Islet precursor cell (in vitro differentiated cells): ENCODE results near the gene CHAF1B.

Experiments
- DNase-seq: peaks from one replicate; pipeline ENCODE4 v3.0.0-alpha.2; 2018

The CHAF1B gene

GRCh38 chr21:36429947-36430546 is 44.9 kb downstream of the CHAF1B start:
- DNase-seq, result peak; percentile 99

DNA sequence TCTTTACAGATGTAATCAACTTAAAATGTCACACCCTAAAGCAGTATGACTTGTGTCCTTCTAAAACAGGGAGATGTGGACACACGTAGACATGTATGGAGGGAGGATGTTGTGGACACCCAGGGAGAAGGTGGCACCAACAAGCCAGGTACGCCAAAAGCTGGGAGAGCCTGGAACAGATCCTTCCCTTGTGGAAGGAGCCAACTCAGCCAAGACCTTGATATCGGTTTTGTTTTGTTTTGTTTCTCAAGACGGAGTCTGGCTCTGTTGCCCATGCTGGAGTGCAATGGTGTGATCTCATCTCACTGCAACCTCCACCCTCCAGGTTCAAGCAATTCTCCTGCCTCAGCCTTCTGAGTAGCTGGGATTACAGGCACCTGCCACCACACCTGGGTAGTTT is 45.6 kb downstream of the CHAF1B start:
- no peak for DNase-seq

DNA sequence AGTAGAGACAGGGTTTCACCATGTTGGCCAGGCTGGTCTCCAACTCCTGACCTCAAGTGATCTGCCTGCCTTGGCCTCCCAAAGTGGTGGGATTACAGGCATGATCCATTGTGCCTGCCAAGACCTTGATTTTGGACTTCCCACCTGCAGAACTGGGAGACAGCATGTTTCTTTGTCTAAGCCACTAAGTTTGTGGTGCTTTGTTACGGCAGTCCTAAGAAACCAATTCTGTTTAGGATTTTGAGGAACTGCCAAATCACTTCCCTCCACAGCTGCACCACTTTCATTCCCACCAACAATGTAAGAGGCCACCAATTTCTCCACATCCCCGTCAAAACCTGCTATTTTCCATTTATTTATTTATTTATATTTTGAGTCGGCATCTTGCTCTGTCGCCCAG is 46.1 kb downstream of the CHAF1B start:
- no peak for DNase-seq

DNA sequence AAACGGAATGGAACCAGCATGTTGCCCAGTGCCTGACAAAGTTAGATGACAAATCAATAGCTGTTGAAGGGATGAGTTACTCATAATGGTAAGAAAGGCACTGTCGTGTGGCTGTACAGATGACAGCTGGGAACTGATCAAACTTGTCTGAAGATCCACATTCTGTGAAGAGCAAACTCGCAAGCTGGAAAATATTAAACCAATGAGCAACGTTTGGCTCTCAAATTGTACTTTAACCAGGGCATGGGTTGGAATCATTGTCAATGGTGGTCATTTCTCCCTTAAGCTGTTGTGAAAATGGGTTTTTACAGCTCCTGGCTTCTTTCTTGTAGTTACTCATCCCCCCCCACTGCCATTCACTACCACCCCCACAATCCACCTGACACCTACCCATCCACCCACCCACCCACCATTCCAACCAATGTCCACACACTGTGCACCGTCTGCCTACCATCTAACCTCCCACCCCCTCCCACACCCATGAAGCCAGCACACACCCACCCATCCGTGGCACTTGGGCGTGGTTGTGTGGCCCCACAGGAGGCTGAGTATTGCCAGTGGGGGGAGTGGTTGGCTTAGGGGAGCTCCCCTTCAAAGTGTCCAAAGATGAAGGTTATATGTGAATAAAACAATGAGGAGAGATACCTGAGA is 48.0 kb downstream of the CHAF1B start:
- DNase-seq, result no peak

GRCh38 chr21:36434144-36434543 is 49.0 kb downstream of the CHAF1B start:
- no peak for DNase-seq

DNA sequence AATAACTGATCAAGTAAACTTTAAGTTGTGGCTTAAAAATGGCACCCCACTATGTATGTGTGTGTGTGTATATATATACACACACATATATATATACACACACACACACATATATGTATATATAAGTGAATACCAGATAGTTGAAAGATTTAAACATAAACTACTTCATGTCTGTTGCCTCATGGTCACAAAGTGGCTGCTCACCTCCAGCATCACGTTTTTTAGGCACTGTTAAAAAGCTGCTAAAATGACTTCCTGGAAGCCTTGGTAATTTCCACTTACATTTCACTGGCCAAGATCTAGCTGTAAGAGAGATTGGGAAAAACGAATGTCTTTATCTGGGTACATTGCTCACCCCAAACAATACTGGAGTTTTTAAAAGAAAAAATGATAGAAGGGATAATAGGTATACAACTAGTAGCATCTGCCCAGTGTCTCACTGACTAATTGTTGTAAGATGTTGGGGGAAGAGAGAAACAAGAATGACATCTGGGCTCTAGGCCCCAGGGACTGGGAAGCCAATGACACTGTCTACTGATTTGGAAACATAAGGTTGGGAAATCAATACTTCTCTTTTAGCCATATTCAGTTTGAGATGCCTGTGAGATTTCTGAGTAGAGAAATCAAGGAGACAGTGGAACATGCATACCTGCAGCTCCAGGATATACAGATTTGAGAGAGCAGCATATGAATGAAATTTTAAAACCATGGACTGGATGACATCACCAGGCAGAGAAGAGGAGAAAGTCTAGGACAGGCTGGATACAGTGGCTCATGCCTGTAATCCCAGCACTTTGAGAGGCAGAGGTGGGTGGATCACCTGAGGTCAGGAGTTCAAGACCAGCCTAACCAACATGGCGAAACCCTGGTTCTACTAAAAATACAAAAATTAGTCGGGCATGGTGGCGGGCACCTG is 51.9 kb downstream of the CHAF1B start:
- DNase-seq, result no peak

DNA sequence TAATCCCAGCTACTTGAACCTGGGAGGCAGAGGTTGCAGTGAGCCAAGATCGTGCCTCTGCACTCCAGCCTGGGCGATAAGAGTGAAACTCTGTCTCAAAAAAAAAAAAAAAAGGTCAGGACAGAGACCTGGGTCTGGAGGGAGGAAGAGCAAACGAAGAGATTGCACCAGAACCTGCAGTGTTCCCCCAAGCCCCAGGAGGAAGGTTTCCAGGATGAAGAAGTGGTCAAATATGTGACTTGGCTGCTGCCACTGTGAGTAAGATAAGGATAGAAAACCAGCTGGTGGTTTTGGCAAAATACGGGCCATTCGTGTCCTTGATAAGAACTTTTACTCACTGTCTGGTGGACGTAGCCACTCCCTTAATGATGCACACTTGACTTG is 52.5 kb downstream of the CHAF1B start:
- no peak for DNase-seq

GRCh38 chr21:36441715-36442114 is 56.5 kb downstream of the CHAF1B start:
- no peak for DNase-seq

GRCh38 chr21:36446301-36446700 is 61.1 kb downstream of the CHAF1B start:
- no peak for DNase-seq

DNA sequence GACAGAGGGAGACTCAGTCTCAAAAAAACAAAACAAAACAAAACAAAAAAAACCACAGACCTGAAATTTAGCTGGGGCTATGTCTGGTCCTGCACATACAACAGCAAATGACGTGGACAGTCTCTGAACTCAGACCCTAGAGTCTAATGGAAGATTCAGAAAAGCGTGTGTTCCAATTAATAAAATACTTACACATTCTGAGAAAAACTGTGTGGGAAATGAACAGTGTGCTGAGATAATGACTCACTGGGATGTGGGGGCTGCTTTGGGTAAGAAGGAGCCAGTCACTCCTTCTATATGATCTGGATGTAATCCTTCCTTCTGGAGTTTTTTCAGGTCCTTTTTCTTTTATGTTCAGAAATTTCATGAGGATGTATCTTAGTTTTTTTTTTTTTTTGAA is 65.3 kb downstream of the CHAF1B start:
- DNase-seq, result no peak

DNA sequence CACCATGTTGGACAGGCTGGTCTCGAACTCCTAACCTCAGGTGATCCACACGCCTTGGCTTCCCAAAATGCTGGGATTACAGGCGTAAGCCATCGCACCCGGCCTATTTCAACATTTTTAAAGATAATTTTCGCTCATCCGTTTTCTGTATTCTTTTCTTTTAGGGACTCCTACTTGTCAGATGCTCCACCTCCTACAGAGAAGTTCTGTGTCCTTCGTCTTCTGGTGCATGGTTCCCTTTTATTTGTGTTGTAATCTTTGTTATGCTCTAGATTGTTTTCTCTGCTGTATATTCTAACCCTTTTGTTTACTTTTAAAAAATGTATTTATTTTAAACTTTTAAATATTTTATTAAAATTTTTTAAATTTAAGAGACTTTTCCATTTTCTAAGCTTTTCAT is 66.3 kb downstream of the CHAF1B start:
- no peak for DNase-seq

GRCh38 chr21:36452281-36452825 is 67.2 kb downstream of the CHAF1B start:
- no peak for DNase-seq

GRCh38 chr21:36454093-36454531 is 68.9 kb downstream of the CHAF1B start:
- no peak for DNase-seq

GRCh38 chr21:36454706-36455105 is 69.5 kb downstream of the CHAF1B start:
- no peak for DNase-seq

DNA sequence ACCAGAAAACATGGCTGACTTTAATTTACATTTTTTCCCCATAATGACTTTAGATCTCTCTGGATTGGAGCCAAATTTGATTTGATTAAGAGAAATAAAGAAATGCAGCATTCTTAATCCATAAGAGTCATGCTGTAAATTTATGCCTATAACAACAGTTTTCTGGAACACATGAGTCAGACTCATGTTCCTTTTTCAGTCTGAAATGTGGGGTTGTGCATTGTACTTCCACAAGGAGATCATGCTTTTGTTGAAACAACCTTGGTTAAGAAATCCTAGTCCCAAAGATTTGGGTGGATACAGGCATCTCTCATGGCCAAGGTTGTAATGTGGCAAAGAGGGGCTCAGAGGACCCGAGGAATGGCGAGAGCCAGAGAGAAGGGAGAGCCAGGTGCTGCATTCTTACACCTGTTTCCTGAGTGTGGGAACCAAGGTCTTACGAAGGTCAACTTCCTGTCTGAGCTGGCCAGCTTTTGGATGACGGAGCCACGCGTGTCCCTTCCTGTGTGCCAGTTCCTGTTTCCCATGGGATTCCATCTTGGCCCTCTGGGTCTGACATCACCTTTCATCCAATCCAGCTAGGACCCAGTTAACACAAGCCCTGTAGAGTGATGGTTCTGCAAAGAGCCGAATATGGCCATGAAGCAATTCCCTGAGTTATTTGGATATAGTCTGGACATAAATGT is 71.7 kb downstream of the CHAF1B start:
- DNase-seq, result no peak

- no peak for DNase-seq
Observed at GRCh38 chr21:36459098-36459497, 73.9 kb downstream of the CHAF1B start.

DNA sequence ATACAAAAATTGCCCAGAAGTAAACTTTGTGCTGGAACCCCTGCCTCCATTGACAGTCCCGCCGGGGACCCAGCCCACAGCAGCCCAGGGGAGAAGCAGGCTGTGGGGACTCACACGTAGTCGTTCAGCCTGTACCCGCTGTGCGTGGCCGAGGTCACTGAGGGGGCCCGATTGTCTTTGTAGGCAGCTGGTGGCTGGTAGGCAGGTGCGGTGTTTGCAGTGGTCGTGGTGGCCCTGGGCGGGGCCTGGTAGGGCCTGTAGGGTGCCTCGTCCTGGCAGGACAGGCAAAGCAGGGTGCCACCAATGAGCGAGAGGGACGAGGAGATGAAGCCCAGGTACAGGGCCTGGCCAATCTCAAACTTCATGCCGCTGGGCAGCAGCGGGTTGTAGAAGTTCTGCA is 75.7 kb downstream of the CHAF1B start:
- no peak for DNase-seq

DNA sequence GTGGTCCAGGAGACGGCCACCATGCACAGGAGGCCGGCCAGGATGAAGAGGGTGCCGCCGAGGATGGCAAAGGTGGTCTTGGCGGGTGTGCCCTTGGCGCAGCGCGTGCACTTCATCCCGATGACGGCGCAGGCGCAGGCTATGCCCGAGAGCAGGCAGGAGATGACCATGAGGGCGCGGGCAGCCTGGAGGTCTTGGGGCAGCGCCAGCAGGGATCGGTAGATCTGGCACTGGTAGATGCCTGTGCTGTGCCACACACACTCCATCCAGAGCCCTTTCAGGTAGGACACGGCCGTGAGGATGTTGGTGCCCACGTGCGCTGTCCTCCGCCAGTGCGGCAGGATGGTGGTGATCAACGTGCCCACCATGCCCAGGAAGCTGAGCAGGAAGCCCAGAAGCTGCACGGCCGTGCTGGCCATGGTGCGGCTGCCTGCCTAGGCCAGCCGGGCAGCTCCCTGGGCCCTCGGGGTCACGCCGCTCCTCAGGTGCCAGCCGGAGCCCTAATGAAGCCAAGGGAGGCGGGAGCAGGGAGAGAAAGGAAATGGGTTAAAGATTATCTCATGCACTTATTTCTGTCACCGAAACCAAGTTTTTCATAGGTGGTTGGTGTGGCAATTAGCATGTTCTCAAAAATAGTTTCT is 76.2 kb downstream of the CHAF1B start:
- DNase-seq, result no peak

DNA sequence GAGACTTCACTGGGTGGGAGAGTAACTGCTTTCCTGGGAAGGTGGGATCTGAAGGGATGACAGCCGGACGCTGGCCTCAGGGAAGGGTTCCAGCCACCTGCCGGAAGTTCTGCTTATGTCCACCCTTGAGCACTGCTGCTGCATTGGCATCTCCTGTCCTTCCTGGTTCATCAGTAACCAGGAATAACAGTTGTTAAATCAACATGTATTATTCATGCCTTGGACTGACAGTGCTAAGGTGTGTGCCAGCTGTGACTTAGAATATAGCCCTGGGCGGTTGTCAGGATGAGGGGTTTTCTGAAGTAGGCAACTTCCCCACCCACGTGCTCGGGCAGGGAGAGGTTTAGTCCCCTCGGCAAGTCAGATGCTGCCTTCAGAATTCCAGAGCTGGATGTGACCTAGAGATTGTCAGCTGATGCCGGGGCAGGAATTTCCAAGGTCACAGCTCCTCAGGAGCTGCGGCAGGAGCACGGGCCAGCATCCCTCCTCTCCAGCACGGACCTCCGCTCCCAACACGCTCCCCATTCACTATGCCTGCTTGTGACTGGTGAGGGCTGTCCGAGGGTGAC is 76.8 kb downstream of the CHAF1B start:
- peak; percentile 69 for DNase-seq

DNA sequence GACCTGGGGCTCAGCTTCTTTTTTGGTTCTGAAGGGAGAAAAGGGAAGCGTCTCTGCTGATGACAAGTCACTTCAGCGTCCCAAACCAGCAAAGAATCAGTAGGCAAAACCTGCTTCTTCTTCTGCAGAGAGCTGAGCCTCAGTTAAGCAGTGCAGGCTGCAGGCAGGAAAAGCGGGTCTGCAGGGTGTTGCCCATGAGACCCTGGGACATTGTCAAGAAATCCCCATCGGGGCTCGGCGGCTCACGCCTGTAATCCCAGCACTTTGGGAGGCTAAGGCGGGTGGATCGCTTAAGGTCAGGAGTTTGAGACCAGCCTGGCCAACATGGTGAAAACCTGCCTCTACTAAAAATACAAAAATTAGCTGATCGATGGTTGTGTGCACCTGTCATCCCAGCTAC is 78.0 kb downstream of the CHAF1B start:
- no peak for DNase-seq

- no peak for DNase-seq
Observed at GRCh38 chr21:36463991-36464390, 78.8 kb downstream of the CHAF1B start.

DNA sequence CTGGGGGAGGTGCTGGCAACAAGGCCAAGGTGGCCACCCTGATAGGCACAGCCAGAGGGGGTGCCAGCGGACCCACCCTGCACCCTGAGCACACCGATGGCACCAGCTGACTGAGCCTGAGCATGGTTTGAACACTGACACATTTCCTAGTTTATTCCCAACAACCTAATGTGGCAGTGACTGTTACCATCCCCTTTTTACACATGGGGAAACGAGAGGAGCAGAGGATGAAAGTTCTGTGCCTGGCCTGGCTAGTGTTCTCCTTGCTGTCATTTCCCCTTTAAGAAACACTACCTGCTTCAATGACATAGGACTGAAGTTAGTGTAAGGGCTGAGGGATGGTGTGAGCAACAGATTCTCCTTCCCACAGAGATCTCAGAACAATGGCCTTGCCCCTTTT is 79.4 kb downstream of the CHAF1B start:
- no peak for DNase-seq
